Stimulated activated CD4-positive, alpha-beta T cell treated with anti-CD3 and anti-CD28 coated beads, TNF-alpha, amount 100 ng/mL, for 48 hours (primary cell): ENCODE measurements around the gene POU3F1.

ENCODE experiments used
- DNase-seq, 3 donors: peaks; one replicate each; pipeline ENCODE4 v3.0.0-alpha.2; 2020; ENCODE audit warnings: low read depth in 3 of 3

Gene POU3F1

GRCh38 chr1:38028105-38028591 lies 18.4 kb downstream of the POU3F1 start:
- peak; percentile 67 to 82 (median 68) for DNase-seq

- no peak for DNase-seq
Measured at GRCh38 chr1:38027201-38028104, 19.1 kb downstream of the POU3F1 start.

GRCh38 chr1:38026592-38027200 lies 19.9 kb downstream of the POU3F1 start:
- no peak for DNase-seq

GRCh38 chr1:38025664-38026063 lies 20.9 kb downstream of the POU3F1 start:
- DNase-seq, result no peak

- no peak for DNase-seq
Measured at GRCh38 chr1:38025233-38025632, 21.4 kb downstream of the POU3F1 start.

GRCh38 chr1:38022810-38023209 lies 23.8 kb downstream of the POU3F1 start:
- DNase-seq, result no peak

GRCh38 chr1:38021969-38022368 lies 24.6 kb downstream of the POU3F1 start:
- DNase-seq, result no peak

- no peak for DNase-seq
Measured at GRCh38 chr1:38020396-38020795, 26.2 kb downstream of the POU3F1 start.

- DNase-seq, result no peak
Measured at GRCh38 chr1:38018864-38019343, 27.7 kb downstream of the POU3F1 start.

- no peak for DNase-seq
Measured at GRCh38 chr1:38015978-38016725, 30.4 kb downstream of the POU3F1 start.

- no peak for DNase-seq
Measured at GRCh38 chr1:38014724-38015424, 31.7 kb downstream of the POU3F1 start.

- no peak for DNase-seq
Measured at GRCh38 chr1:38014171-38014570, 32.4 kb downstream of the POU3F1 start.

- DNase-seq, result no peak
Measured at GRCh38 chr1:38013227-38013622, 33.4 kb downstream of the POU3F1 start.

- peak; percentile 78 to 89 (median 78) for DNase-seq
Measured at GRCh38 chr1:38012363-38013226, 34.0 kb downstream of the POU3F1 start, which contains the start of gene UTP11. UTP11 (plus strand) TSS chr1:38012734; CDS start chr1:38012803, 69 bp downstream.

GRCh38 chr1:38009841-38010180 lies 36.8 kb downstream of the POU3F1 start:
- no peak for DNase-seq

- DNase-seq, result peak in 2 of 3 donors; percentile 57 to 62
Measured at GRCh38 chr1:38009088-38009840, 37.3 kb downstream of the POU3F1 start.

- no peak for DNase-seq
Measured at GRCh38 chr1:38006008-38006828, 40.4 kb downstream of the POU3F1 start.

GRCh38 chr1:38005195-38006007 lies 41.2 kb downstream of the POU3F1 start, which contains the start of gene FHL3:
FHL3 (minus strand) TSS chr1:38005514; CDS start chr1:37999412, 6,102 bp downstream.
- no peak for DNase-seq
